Activated naive CD4-positive, alpha-beta T cell treated with anti-CD3 and anti-CD28 coated beads for 36 hours (primary cell): ENCODE data around the gene CHMP2A. TPM values are rescaled to one million over a fixed set of nuclear protein-coding genes. Genes with fewer than 3 reads are reported as not detected.
"Not testable (repeated sequence)": the region's sequence is repeated elsewhere in the genome, so short reads cannot be mapped to it uniquely, and the experiment has no call there.

Experiments used
- CTCF ChIA-PET: fragments of 350-600 bp; sonication (Branson Sonifier 250); formaldehyde crosslinking; loops from one replicate; lab custom pipeline; 2021; ENCODE audit warnings: antibody characterized with exemption; lab: Charles Lee
- DNase-seq: peaks from one replicate; pipeline ENCODE4 v3.0.0-alpha.2; 2020
- H3K27ac Mint-ChIP-seq: one replicate; pipeline ENCODE4 v1.8.0; 2021; ENCODE audit warnings: mild to moderate bottlenecking, mixed read lengths
- H3K27me3 Mint-ChIP-seq: one replicate; pipeline ENCODE4 v1.8.0; 2021; ENCODE audit warnings: low read depth, mixed read lengths
- H3K36me3 Mint-ChIP-seq: one replicate; pipeline ENCODE4 v1.8.0; 2021; ENCODE audit warnings: low read depth, mixed read lengths
- H3K4me1 Mint-ChIP-seq: one replicate; pipeline ENCODE4 v1.8.0; 2021; ENCODE audit warnings: low read depth, mixed read lengths
- H3K4me3 Mint-ChIP-seq: one replicate; pipeline ENCODE4 v1.8.0; 2021; ENCODE audit warnings: mild to moderate bottlenecking, moderate library complexity, mixed read lengths
- H3K9me3 Mint-ChIP-seq: one replicate; pipeline ENCODE4 v1.8.0; 2021; ENCODE audit warnings: mixed read lengths
- intact Hi-C: fragments of 100-400 bp; cut with micrococcal nuclease; formaldehyde crosslinking; loops from one replicate; pipeline ENCODE4 v1.15.1; 2023
- total RNA-seq, 2 experiments: library from RNA; stranded (reverse); gene quantifications; one replicate each; pipeline ENCODE4 v1.2.3, GENCODE V29; 2021

The CHMP2A gene
- total RNA-seq, 2 experiments from 2014 or later = 109 to 111 TPM

DNA sequence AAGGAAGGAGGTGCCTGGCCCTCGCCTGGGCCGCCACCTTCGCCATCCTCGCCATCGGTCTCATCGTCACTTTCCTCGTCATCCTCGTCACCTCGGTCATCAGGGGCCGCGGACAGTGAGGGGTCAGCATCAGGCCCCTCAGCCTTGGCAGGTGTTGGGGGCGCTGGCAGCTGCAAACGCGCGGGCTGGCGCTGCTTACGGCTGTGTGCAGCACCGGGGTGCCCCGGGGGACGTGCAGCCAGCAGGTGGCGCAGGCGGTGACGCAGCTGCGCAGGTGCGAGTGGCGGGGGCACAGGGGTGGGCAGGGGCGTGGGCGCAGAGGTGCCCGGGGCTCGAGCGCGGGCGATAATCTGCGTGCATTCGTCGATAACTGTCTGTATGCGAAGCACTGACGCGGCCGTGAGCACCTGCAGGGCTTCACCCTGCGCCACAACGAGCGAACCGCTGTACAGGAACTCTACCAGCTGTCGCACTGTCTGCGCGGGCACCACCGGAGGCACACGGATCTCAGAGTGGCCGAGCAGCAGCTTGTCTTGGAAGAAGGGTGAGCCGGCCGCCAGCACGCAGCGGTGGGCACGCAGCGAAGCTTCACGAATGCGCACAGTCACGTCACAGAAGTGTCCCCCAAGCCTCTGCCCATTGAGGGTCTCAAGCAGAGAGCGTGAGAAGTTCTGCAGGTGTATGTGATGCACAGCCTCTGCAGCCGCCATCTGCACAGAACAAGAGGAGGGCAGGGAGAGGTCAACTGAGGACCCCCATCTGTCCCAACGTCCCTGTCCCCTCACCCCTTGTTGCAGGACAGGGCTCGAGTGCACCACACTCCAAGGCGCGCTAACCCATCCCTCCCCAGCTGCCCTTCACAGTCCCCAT is 37.7 kb downstream of the CHMP2A start:
- Mint-ChIP-seq H3K4me1 (peaks cover 47% of the 10 kb centered on the region), H3K4me3 (no peak overlapping the region), H3K9me3 (no peaks in the 10 kb centered on the region), H3K27me3 (no peaks in the 10 kb centered on the region), H3K36me3 (peaks cover 23% of the 10 kb centered on the region), H3K27ac (no peak overlapping the region)
- CTCF ChIA-PET = interaction anchor here (0.6 to 6.4 kb wide), 4 partner anchors 37 to 64 kb away, joined by 3 to 52 read pairs (median 4); partner anchors contain the start of gene CHMP2A
- intact Hi-C loops = no loop called here
- DNase-seq = no peak

DNA sequence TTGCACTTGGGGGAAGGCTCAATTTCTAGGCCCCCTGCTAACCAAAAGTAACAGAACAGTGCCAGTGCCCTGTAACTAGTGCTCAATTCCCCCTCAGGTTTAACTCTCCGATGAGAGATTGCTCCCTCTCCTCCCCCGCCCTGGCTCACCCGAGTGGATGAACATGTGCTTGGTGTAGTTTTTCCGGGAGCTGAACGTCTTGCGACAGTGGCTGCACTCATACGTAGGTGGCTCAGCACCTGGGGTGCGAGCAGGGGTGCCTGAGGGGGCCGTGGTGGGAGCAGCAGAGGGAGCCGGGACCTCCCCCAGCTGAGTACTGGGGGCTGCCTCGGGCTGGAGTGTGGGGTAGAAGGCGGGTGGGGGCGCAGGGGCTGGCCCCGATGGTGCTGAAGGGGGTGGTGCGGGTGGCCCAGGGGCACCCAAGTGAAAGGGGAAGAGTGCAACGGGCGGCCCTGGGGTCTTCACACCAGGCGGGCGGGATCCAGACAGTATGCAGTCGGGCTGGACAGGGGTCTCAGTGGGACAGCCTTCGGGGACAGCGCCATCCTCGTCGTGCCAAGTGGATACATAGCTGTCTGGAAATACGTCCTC is 38.6 kb downstream of the CHMP2A start:
- Mint-ChIP-seq H3K27me3 (no peaks in the 10 kb centered on the region), H3K27ac (no peak overlapping the region), H3K9me3 (no peaks in the 10 kb centered on the region), H3K36me3 (peaks cover 23% of the 10 kb centered on the region), H3K4me3 (peak overlapping the region; percentile 88), H3K4me1 (peaks cover 46% of the 10 kb centered on the region)
- no peak for DNase-seq
- intact Hi-C loops = no loop called here
- CTCF ChIA-PET = interaction anchor here (0.6 to 6.4 kb wide), 3 partner anchors 38 to 65 kb away, joined by 3 to 52 read pairs (median 3); partner anchors contain the start of gene CHMP2A

DNA sequence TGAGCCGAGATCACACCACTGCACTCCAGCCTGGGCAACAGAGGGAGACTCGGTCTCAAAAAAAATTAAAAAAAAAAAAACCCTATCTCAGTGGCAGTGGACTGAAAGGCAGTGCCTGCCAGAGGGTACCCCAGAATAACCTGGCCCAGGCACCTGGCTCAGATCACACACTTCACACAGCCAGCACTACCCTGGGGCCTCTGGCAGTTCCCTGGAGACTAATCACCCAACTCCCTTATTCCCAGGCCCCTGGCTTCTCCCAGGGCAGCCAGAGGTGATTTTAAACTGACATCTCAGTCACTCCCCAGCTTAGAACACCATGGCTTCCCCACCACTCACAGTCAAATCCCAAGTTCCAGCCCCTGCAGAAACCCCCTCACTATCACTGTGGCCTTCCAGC is 39.6 kb downstream of the CHMP2A start:
- H3K27ac Mint-ChIP-seq = peak overlapping the region; percentile 13
- CTCF ChIA-PET = interaction anchor here (1.8 kb wide), 1 partner anchor 66 kb away, joined by 16 read pairs; no protein-coding TSS in a partner anchor
- no peaks in the 10 kb centered on the region for H3K9me3 Mint-ChIP-seq
- peaks cover 40% of the 10 kb centered on the region for H3K4me1 Mint-ChIP-seq
- peaks cover 23% of the 10 kb centered on the region for H3K36me3 Mint-ChIP-seq
- intact Hi-C loops = no loop called here
- DNase-seq = no peak
- peak overlapping the region; percentile 88 for H3K4me3 Mint-ChIP-seq
- H3K27me3 Mint-ChIP-seq = no peaks in the 10 kb centered on the region

DNA sequence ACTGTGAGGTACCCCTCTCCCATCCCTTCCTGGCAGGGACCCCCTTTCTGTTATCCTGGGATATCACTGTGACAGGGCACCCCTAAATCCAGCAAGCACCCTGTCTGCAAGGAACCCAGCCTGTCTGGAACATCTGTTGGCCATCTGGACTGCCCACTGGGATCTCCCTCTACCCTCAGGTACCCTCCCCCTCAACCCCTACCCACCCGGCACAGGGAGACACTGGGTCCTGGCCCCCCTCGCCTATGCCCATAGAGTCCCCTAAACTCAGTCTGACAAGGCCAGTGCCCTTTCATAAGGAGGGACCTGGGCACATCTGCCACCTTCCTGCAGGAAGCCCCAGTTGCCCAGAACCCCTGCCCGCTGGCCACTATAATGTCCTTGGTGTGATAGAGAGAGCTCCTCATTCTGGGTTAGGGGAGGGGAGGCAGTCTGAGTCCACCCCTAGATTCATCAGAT is 40.3 kb downstream of the CHMP2A start:
- intact Hi-C loops = loop anchor here (1.0 kb wide), 5 partner anchors 15 to 106 kb away; partner anchors contain the start of genes MZF1, UBE2M and ZNF584
- H3K27ac Mint-ChIP-seq = peak overlapping the region; percentile 83

DNA sequence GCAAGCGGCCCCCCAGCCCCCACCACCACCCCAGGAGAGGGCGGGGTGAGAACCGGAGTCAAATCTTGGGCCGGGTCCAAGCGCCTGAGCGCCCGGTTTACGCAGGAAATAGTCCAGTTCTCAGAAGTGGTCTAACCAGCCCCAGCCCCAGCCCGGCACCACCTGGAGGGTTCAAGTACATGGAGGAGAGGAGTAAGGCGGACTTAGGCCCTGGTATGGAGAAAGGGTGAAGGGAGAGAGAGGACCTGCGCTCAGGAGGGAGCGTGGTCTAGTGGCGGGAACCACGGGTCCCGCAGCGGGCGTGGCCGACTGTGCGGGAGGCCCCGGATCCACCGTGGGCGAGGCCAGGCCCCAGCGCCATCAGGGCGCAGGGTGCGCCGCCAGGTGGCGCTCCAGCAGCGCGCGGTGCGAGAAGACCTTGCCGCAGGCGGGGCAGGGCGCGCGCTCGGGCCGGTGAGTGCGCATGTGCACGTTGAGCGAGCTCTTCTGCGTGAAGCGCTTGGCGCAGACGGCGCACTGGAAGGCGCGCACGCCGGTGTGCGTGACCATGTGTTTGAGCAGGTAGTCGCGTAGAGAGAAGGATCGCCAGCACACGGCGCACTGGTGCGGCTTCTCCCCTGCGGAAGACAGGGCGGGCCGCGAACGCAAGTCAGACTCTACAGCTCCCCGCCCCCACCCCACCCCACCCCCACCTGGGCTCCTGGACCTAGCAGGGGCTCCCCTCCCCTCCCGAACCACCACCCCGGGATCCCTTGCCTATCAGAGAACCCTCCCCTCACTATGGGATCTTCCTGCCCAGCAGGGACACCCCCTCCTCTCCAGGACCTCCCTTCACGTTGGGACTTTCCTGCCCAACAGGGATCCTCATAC is 41.0 kb downstream of the CHMP2A start:
- H3K27ac Mint-ChIP-seq = peak overlapping the region; percentile 83
- H3K27me3 Mint-ChIP-seq = no peaks in the 10 kb centered on the region
- peak overlapping the region; percentile 88 for H3K4me3 Mint-ChIP-seq
- peaks cover 19% of the 10 kb centered on the region for H3K36me3 Mint-ChIP-seq
- peak; percentile 96 for DNase-seq
- intact Hi-C loops = loop anchor here (1.0 kb wide), 5 partner anchors 15 to 106 kb away; partner anchors contain the start of genes MZF1, UBE2M and ZNF584
- no peaks in the 10 kb centered on the region for H3K9me3 Mint-ChIP-seq
- peaks cover 36% of the 10 kb centered on the region for H3K4me1 Mint-ChIP-seq
- CTCF ChIA-PET = interaction anchor here (0.6 to 1.8 kb wide), 12 partner anchors 9 to 67 kb away, joined by 3 to 16 read pairs (median 4); partner anchors contain the start of genes CHMP2A and TRIM28

More for the DNA sequence above, 40.3 kb downstream of the CHMP2A start:
- Mint-ChIP-seq H3K4me1 (peaks cover 38% of the 10 kb centered on the region), H3K36me3 (peaks cover 22% of the 10 kb centered on the region), H3K27me3 (no peaks in the 10 kb centered on the region), H3K4me3 (peak overlapping the region; percentile 88), H3K9me3 (no peaks in the 10 kb centered on the region)
- CTCF ChIA-PET = interaction anchor here (0.6 to 1.8 kb wide), 11 partner anchors 9 to 67 kb away, joined by 3 to 16 read pairs (median 3); partner anchors contain the start of genes CHMP2A and TRIM28
- no peak for DNase-seq

DNA sequence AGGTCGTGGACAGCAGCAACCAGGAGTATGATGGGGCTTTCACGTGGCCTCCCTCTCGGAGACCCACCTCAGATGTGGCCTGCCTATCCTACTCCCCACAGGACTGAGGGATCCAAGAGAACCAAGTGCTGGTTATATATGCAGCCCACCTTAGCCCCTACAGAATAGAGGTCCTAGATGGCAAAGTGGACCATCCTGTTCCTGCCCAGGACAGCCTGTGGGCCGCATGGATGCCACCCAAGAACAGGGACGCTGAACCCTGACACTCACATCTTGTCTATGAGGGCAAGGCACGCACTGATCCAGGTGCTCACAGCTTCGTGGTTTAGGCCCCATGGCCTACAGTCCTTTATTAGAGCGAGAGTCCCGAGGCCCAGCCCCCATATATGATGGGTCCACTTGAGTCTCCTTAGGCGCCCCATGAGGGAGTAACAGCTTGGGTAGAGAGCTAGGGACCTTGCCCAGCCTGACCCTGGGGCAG is 41.7 kb downstream of the CHMP2A start:
- Mint-ChIP-seq H3K36me3 (peaks cover 17% of the 10 kb centered on the region), H3K27me3 (no peaks in the 10 kb centered on the region), H3K4me1 (peaks cover 29% of the 10 kb centered on the region), H3K4me3 (peak overlapping the region; percentile 88), H3K27ac (peak overlapping the region; percentile 83), H3K9me3 (no peaks in the 10 kb centered on the region)
- CTCF ChIA-PET = interaction anchor here (0.9 to 1.8 kb wide), 7 partner anchors 10 to 197 kb away, joined by 3 to 16 read pairs (median 3); partner anchors contain the start of gene CHMP2A
- DNase-seq = no peak
- intact Hi-C loops = no loop called here

DNA sequence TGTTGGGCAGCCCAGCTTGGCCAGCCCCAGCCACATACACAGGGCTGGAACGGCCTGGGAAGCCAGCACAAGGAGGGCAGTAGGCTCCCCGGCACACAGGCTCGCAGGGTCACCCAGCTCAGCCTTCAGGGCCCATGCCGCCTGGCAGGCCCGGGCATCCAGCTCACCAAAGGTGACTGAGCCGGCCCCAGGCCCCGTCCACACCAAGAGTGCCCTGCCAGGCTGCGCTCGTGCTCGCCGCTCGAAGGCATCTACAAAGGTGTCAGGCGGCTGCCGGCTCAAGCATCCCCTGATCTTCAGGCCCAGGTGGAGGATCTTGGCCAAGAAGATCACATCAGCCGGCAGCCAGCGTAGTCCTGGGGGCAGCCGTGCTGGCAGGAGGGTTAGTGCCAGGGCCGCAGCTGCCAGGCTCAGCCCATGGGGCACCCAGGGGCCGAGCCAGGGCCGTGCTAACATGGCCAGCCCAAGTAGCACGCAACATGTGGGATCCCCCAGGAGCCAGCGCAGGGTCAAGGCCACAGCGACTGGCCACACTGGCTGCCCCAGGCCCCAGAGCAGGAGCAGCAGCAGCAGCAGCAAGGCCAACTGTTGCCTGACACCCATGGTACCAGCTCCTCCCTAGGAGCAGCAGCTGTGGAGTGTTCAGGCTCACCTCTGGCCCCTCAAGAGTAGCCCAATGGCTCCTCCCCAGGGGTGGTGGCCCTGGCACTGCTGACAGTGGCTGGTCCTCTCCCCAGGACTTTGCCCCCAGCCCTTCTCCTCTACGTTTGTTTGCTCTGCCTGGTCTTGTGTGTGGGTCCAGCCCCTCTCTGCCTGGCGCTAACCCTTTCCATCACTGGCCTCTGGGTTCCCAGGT is 43.3 kb downstream of the CHMP2A start, which contains the start of gene SLC27A5:
Gene SLC27A5, minus strand, starts transcription at position 640 of the 856 bp plus-strand sequence. Its CDS starts 37 bp downstream, at position 603.
- Mint-ChIP-seq H3K9me3 (peaks cover 9% of the 10 kb centered on the region), H3K4me1 (peaks cover 22% of the 10 kb centered on the region), H3K27ac (no peak within 1 kb of the TSS), H3K27me3 (no peaks in the 10 kb centered on the region), H3K4me3 (no peak within 1 kb of the TSS), H3K36me3 (peaks cover 12% of the 10 kb centered on the region)
- CTCF ChIA-PET = interaction anchor here (0.9 kb wide), 1 partner anchor 10 kb away, joined by 3 read pairs; no protein-coding TSS in a partner anchor
- intact Hi-C loops = no loop called here
- no peak for DNase-seq

DNA sequence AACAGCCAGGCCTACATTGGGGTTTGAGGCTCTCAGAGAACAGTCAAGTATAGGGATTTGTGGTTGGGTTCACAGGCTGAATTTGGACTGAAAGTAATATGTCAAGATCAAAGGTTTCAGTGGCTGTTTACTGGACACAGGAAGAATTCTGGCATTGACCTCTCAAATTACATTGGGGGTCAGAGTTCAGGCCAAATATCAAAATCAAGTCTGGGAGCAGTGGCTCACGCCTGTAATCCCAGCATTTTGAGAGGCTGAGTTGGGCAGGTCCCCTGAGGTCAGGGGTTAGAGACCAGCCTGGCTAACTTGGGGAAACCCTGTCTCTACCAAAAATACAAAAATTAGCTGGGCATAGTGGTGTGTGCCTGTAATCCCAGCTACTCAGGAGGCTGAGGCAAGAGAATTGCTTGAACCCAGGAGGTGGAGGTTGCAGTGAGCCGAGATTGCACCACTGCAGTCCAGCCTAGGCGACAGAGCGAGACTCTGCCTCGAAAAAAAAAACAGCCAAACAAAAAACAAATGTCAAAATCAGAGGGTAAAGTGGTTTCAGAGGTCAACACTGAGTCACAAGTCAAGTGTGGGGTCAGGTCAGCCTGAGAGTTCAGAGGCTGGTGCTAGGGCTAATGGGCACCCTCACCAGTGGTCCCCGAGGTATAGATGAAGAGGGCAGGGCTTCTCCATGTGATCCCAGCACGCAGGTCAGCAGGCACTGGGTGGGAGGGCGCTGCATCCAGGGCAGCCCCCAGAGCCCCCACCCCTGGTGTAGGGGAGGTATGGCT is 44.6 kb downstream of the CHMP2A start:
- Mint-ChIP-seq H3K4me3 (peak overlapping the region; percentile 2), H3K27ac (no peak overlapping the region), H3K4me1 (peaks cover 13% of the 10 kb centered on the region), H3K27me3 (no peaks in the 10 kb centered on the region), H3K9me3 (peaks cover 11% of the 10 kb centered on the region), H3K36me3 (peaks cover 4% of the 10 kb centered on the region)
- CTCF ChIA-PET = interaction anchor here (0.9 kb wide), 1 partner anchor 9 kb away, joined by 3 read pairs; no protein-coding TSS in a partner anchor
- intact Hi-C loops = no loop called here
- DNase-seq = no peak

DNA sequence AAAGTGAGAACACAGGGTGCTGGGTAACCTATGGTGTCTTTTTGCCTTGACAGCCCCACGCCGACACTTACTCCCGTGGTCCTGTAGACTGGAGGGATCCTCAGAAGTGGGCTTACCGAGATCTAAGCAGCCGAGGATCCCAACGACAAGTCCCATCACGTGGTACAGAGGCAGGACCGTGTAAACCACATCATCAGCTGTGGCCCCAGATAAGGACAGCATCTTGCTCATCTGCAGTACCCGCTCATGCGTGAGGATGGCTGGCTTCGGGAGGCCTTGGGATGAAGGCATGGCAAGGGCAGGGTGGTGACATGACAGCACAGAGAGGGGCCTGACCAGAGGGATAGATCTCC is 45.2 kb downstream of the CHMP2A start:
- Mint-ChIP-seq H3K4me1 (peaks cover 9% of the 10 kb centered on the region), H3K27me3 (no peaks in the 10 kb centered on the region), H3K36me3 (peaks cover under 1% of the 10 kb centered on the region), H3K4me3 (no peak overlapping the region), H3K9me3 (peaks cover 11% of the 10 kb centered on the region), H3K27ac (no peak overlapping the region)
- CTCF ChIA-PET = interaction anchor here (0.9 kb wide), 1 partner anchor 11 kb away, joined by 3 read pairs; no protein-coding TSS in a partner anchor
- DNase-seq = no peak
- intact Hi-C loops = no loop called here

DNA sequence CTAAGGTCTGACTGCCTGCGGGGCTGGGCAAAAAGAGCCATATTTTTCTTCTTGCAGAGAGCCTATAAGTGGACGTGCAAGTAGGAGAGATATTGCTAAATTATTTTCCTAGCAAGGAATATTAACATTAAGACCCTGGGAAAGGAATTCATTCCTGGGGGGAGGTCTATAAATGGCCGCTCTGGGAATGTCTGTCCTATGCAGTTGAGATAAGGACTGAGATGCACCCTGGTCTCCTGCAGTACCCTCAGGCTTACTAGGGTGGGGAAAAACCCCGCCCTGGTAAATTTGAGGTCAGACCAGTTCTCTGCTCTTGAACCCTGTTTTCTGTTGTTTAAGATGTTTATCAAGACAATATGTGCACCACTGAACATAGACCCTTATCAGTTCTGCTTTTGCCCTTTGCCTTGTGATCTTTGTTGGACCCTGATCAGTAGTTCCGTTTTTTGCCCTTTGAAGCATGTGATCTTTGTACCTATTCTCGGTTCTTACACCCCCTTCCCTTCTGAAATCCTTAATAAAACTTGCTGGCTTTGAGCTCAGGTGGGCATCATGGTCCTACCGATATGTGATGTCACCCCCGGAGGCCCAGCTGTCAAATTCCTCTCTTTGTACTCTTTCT is 47.2 kb downstream of the CHMP2A start:
- H3K4me1 Mint-ChIP-seq, H3K27me3 Mint-ChIP-seq, H3K36me3 Mint-ChIP-seq, DNase-seq, H3K27ac Mint-ChIP-seq, CTCF ChIA-PET, H3K4me3 Mint-ChIP-seq, intact Hi-C loops: not testable (repeated sequence)
- H3K9me3 Mint-ChIP-seq = peaks cover 11% of the 10 kb centered on the region
